HL-60 (cell line): ENCODE measurements around the gene C16orf54.

Experiments
- DNase-seq, 2 experiments: peaks; one replicate each; pipeline ENCODE4 v3.0.0-alpha.2; 2010 to 2020; ENCODE audit warnings: low read depth in 1 of 2, low spot score in 1 of 2
- H3K27ac ChIP-seq: fragments of 250-450 bp; sonication (Bioruptor Pico); replicated peaks from 2 replicates; pipeline ENCODE4 v1.5.1; 2020; ENCODE audit warnings: mild to moderate bottlenecking, moderate library complexity
- H3K27me3 ChIP-seq: fragments of 250-450 bp; sonication (Bioruptor Pico); 2 replicates; pipeline ENCODE4 v1.5.1; 2021; ENCODE audit warnings: mild to moderate bottlenecking, moderate library complexity; ENCODE audit not compliant: insufficient read depth, poor library complexity, severe bottlenecking
- H3K4me3 ChIP-seq: replicated peaks from 2 replicates; pipeline ENCODE4 v1.5.1; 2011; ENCODE audit warnings: mild to moderate bottlenecking, control low read depth, low read length; ENCODE audit not compliant: insufficient read depth
- GABPA ChIP-seq: IDR thresholded peaks from 2 replicates; pipeline ENCODE4 v1.6.1; 2012; ENCODE audit warnings: low read depth
- POLR2AphosphoS5 ChIP-seq: IDR thresholded peaks from 2 replicates; pipeline ENCODE4 v1.6.1; 2012; ENCODE audit warnings: low read depth
- SPI1 ChIP-seq: IDR thresholded peaks from 2 replicates; pipeline ENCODE4 v1.6.1; 2012; ENCODE audit warnings: low read depth, mild to moderate bottlenecking, borderline replicate concordance
- TF ChIP-seq, protein P1 (sequence below): IDR thresholded peaks from one replicate; pipeline ENCODE4 v1.5.1; 2011; ENCODE audit warnings: low read length, control low read depth, inconsistent platforms; ENCODE audit not compliant: insufficient read depth
- TF ChIP-seq, protein P2 (sequence below): IDR thresholded peaks from 2 replicates; pipeline ENCODE4 v1.6.1; 2012; ENCODE audit warnings: low read depth; ENCODE audit not compliant: insufficient replicate concordance

C16orf54 gene

DNA sequence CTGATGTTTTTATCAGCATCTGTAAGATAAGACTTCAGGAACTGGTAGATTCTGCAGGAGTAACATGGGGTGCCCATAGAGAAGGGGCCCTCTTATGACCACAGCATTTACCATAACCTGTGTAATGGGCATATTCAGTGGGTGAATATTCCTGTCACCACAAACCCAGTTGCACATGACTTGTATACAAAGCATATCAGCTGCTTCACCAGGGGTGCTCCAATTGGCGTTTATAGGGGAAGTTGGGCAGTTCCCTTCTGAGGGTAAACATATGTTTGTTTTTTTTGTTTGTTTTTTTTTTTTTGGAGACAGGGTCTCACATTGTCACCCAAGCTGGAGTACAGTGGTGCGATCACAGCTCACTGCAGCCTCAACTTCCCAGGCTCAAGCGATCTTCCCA, 20.8 kb upstream of the C16orf54 start:
- TF ChIP-seq GABPA = no peak
- TF ChIP-seq SPI1 = no peak
- TF ChIP-seq, protein P1, sequence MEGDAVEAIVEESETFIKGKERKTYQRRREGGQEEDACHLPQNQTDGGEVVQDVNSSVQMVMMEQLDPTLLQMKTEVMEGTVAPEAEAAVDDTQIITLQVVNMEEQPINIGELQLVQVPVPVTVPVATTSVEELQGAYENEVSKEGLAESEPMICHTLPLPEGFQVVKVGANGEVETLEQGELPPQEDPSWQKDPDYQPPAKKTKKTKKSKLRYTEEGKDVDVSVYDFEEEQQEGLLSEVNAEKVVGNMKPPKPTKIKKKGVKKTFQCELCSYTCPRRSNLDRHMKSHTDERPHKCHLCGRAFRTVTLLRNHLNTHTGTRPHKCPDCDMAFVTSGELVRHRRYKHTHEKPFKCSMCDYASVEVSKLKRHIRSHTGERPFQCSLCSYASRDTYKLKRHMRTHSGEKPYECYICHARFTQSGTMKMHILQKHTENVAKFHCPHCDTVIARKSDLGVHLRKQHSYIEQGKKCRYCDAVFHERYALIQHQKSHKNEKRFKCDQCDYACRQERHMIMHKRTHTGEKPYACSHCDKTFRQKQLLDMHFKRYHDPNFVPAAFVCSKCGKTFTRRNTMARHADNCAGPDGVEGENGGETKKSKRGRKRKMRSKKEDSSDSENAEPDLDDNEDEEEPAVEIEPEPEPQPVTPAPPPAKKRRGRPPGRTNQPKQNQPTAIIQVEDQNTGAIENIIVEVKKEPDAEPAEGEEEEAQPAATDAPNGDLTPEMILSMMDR = no peak
- TF ChIP-seq POLR2AphosphoS5 = no peak
- TF ChIP-seq, protein P2, sequence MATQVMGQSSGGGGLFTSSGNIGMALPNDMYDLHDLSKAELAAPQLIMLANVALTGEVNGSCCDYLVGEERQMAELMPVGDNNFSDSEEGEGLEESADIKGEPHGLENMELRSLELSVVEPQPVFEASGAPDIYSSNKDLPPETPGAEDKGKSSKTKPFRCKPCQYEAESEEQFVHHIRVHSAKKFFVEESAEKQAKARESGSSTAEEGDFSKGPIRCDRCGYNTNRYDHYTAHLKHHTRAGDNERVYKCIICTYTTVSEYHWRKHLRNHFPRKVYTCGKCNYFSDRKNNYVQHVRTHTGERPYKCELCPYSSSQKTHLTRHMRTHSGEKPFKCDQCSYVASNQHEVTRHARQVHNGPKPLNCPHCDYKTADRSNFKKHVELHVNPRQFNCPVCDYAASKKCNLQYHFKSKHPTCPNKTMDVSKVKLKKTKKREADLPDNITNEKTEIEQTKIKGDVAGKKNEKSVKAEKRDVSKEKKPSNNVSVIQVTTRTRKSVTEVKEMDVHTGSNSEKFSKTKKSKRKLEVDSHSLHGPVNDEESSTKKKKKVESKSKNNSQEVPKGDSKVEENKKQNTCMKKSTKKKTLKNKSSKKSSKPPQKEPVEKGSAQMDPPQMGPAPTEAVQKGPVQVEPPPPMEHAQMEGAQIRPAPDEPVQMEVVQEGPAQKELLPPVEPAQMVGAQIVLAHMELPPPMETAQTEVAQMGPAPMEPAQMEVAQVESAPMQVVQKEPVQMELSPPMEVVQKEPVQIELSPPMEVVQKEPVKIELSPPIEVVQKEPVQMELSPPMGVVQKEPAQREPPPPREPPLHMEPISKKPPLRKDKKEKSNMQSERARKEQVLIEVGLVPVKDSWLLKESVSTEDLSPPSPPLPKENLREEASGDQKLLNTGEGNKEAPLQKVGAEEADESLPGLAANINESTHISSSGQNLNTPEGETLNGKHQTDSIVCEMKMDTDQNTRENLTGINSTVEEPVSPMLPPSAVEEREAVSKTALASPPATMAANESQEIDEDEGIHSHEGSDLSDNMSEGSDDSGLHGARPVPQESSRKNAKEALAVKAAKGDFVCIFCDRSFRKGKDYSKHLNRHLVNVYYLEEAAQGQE = no peak
- no peaks in the 10 kb centered on the region for H3K27me3 ChIP-seq
- H3K27ac ChIP-seq = no peak overlapping the region
- no peak overlapping the region for H3K4me3 ChIP-seq
- DNase-seq = no peak

DNA sequence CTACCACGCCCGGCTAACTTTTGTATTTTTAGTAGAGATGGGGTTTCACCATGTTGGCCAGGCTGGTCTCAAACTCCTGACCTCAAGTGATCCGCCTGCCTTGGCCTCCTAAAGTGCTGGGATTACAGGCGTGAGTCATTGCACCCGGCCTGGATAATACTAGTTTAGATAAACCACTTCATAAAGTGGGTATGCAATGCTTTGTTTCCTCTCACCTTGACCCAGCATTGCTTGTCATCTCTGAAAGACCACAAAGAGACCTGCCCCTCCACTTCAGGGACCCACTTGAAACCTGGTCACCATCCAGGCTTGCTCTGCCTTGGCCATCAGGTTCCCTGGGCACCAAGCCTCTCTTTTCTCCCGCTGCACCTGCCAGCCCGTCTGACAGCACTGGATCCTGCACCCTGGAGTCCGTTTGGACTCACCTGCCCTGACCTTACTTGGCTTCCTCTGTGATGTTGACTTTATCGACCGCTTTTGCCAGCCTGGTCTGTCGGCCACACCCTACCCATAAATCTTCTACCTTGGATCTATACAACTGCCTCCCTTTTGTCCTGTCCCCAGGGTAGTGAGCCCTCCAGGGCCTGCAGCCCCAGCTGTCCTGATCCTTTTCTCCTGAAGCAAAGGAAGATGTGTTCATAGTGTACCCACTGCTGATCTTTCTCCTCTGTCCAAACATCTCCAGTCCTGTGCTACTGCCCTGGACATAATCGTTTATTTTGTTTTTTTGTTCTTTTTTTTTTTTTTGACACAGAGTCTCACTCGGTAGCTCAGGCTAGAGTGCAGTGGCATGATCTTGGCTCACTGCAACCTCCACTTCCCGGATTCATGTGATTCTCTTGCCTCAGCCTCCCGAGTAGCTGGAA, 19.6 kb upstream of the C16orf54 start:
- Histone ChIP-seq H3K4me3 (no peak overlapping the region), H3K27ac (no peak overlapping the region), H3K27me3 (no peaks in the 10 kb centered on the region)
- TF ChIP-seq SPI1 (no peak), POLR2AphosphoS5 (no peak), GABPA (no peak)
- TF ChIP-seq, protein P2 = no peak
- TF ChIP-seq, protein P1 = no peak
- no peak for DNase-seq

DNA sequence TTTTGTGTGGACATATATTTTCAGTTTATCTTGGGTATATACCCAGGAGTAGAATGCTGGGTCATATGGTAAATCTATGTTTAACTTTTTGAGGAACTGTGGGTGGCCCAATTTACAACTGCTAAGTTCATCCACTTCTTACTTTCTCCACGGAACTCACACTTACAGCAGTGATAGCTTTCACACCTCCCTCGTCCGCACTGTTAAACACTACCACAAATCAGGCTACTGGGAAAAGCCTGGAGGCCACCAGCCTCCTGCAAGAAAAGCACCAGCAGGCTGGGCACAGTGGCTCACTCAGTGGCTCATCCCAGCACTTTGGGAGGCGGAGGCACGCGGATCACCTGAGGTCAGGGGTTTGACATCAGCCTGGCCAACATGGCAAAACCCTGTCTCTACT, 17.5 kb upstream of the C16orf54 start:
- TF ChIP-seq, protein P1 = no peak
- TF ChIP-seq, protein P2 = no peak
- TF ChIP-seq SPI1 (peak; percentile 29; the same call in 1 of the 2 replicates), GABPA (no peak)
- Histone ChIP-seq H3K27ac (no peak overlapping the region), H3K4me3 (no peak overlapping the region), H3K27me3 (no peaks in the 10 kb centered on the region)
- DNase-seq = no peak
